ENCODE results near the gene GAP43. TPM values are rescaled to one million over a fixed set of nuclear protein-coding genes. Genes with fewer than 3 reads are reported as not detected.

GAP43 gene
- total RNA-seq, 1 donor from 2014 or later, result 42.9 TPM

DNA sequence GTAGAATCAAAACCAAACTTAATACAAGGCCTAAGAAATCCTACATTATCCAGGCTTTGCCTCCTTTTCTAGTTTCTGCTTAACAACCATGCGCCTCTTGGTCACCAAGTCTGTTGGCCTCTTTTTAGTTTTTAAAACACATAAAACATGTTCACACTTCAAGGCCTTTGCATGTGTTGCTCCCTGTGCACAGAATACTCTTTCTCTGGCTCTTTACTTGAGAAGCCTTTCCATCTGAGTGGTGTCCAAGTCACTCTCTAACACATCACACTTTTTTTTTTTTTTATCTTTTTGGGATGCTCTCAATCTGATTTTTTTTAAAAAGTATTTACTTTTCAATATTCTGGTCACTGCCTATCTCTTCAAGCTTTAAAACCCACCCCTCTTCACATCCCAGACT lies 14.9 kb downstream of the GAP43 start:
- no peak for DNase-seq (ENCODE audit: low read depth, low spot score)
- peaks cover 3% of the 10 kb centered on the region for H3K9me3 Mint-ChIP-seq
- no peaks in the 10 kb centered on the region for H3K27me3 Mint-ChIP-seq (ENCODE audit: low read depth)
- peaks cover 3% of the 10 kb centered on the region for H3K36me3 Mint-ChIP-seq (ENCODE audit: low read depth)
- H3K4me3 Mint-ChIP-seq, result no peak overlapping the region
- H3K27ac Mint-ChIP-seq (ENCODE audit: unreplicated experiment), result peak overlapping the region; percentile 12
- H3K4me1 Mint-ChIP-seq, result peaks cover 5% of the 10 kb centered on the region
- no peak for TF ChIP-seq CTCF (conservative IDR thresholded peaks at IDR 0.05)

- no peak for TF ChIP-seq CTCF (conservative IDR thresholded peaks at IDR 0.05)
- Mint-ChIP-seq H3K27ac (ENCODE audit: unreplicated experiment) (no peak overlapping the region), H3K4me3 (no peak overlapping the region), H3K4me1 (peaks cover 5% of the 10 kb centered on the region), H3K36me3 (ENCODE audit: low read depth) (peaks cover 3% of the 10 kb centered on the region), H3K27me3 (ENCODE audit: low read depth) (no peaks in the 10 kb centered on the region), H3K9me3 (peaks cover 3% of the 10 kb centered on the region)
- DNase-seq (ENCODE audit: low read depth, low spot score), result no peak
Measured at GRCh38 chr3:115638991-115639390, 15.7 kb downstream of the GAP43 start.

DNA sequence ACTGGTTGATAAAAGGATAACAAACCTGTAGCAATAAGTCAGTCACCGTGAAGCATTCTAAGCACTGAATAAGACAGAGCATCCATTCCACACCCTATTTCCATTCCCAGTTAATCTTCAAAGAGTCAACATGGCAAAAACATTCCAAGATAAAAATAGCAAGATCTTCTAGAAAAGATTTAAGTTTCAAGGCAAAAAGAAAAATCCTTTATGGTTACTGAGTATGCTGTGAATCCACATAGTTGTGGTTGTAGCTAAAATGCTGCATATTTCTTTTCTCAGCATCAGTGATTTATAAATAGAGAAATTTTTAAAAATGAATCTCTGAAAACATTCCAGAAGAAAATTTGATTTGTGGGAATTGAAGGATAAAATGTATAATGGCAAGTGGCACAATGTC lies 21.1 kb downstream of the GAP43 start:
- peaks cover 8% of the 10 kb centered on the region for H3K9me3 Mint-ChIP-seq
- H3K4me3 Mint-ChIP-seq, result no peak overlapping the region
- no peaks in the 10 kb centered on the region for H3K36me3 Mint-ChIP-seq (ENCODE audit: low read depth)
- TF ChIP-seq CTCF (conservative IDR thresholded peaks at IDR 0.05), result no peak
- no peak overlapping the region for H3K27ac Mint-ChIP-seq (ENCODE audit: unreplicated experiment)
- peaks cover 20% of the 10 kb centered on the region for H3K4me1 Mint-ChIP-seq
- DNase-seq (ENCODE audit: low read depth, low spot score), result no peak
- H3K27me3 Mint-ChIP-seq (ENCODE audit: low read depth), result no peaks in the 10 kb centered on the region

- DNase-seq (ENCODE audit: low read depth, low spot score), result no peak
- TF ChIP-seq CTCF (conservative IDR thresholded peaks at IDR 0.05), result no peak
- Mint-ChIP-seq H3K27ac (ENCODE audit: unreplicated experiment) (no peak overlapping the region), H3K4me3 (no peak overlapping the region), H3K27me3 (ENCODE audit: low read depth) (no peaks in the 10 kb centered on the region), H3K4me1 (peaks cover 29% of the 10 kb centered on the region), H3K36me3 (ENCODE audit: low read depth) (no peaks in the 10 kb centered on the region), H3K9me3 (peaks cover 8% of the 10 kb centered on the region)
Measured at GRCh38 chr3:115646027-115646690, 22.8 kb downstream of the GAP43 start.

DNA sequence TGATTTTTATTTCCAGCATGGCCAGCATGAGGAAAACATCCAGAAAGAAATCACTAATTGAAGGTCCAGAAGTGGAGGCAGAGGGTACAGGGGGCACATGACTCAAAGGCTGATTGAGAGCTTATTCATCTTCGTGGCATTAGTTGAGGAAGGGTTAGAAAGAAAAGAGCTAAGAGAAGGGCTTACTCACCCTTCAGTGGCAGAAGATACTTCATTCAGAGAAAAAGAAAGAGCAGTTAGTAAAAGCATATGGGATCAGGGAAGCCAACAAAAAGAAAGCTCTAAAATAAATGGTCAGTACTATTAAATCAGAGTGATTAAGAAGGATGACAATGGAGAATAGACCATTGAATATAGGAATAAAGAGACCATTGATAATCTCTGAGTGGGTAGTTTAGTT lies 25.2 kb downstream of the GAP43 start:
- no peak for DNase-seq (ENCODE audit: low read depth, low spot score)
- peaks cover 37% of the 10 kb centered on the region for H3K4me1 Mint-ChIP-seq
- peaks cover 8% of the 10 kb centered on the region for H3K9me3 Mint-ChIP-seq
- no peaks in the 10 kb centered on the region for H3K36me3 Mint-ChIP-seq (ENCODE audit: low read depth)
- H3K27ac Mint-ChIP-seq (ENCODE audit: unreplicated experiment), result peak overlapping the region; percentile 1
- H3K4me3 Mint-ChIP-seq, result peak overlapping the region; percentile 4
- no peaks in the 10 kb centered on the region for H3K27me3 Mint-ChIP-seq (ENCODE audit: low read depth)
- TF ChIP-seq CTCF (conservative IDR thresholded peaks at IDR 0.05), result no peak

All from neural crest cell (in vitro differentiated cells).